HL-60 (cell line): ENCODE data around the gene MAP3K5.
A peak's percentile ranks its signal among the peaks of the same experiment; 100 is the strongest.

Experiments used
- DNase-seq, 2 experiments: peaks; one replicate each; pipeline ENCODE4 v3.0.0-alpha.2; 2010 to 2020; ENCODE audit warnings: low read depth in 1 of 2, low spot score in 1 of 2
- H3K27ac ChIP-seq: fragments of 250-450 bp; sonication (Bioruptor Pico); replicated peaks from 2 replicates; pipeline ENCODE4 v1.5.1; 2020; ENCODE audit warnings: mild to moderate bottlenecking, moderate library complexity
- H3K27me3 ChIP-seq: fragments of 250-450 bp; sonication (Bioruptor Pico); 2 replicates; pipeline ENCODE4 v1.5.1; 2021; ENCODE audit warnings: mild to moderate bottlenecking, moderate library complexity; ENCODE audit not compliant: insufficient read depth, poor library complexity, severe bottlenecking
- H3K4me3 ChIP-seq: replicated peaks from 2 replicates; pipeline ENCODE4 v1.5.1; 2011; ENCODE audit warnings: mild to moderate bottlenecking, control low read depth, low read length; ENCODE audit not compliant: insufficient read depth
- CTCF ChIP-seq: IDR thresholded peaks from one replicate; pipeline ENCODE4 v1.5.1; 2011; ENCODE audit warnings: low read length, control low read depth, inconsistent platforms; ENCODE audit not compliant: insufficient read depth
- GABPA ChIP-seq: IDR thresholded peaks from 2 replicates; pipeline ENCODE4 v1.6.1; 2012; ENCODE audit warnings: low read depth
- POLR2AphosphoS5 ChIP-seq: IDR thresholded peaks from 2 replicates; pipeline ENCODE4 v1.6.1; 2012; ENCODE audit warnings: low read depth
- SPI1 ChIP-seq: IDR thresholded peaks from 2 replicates; pipeline ENCODE4 v1.6.1; 2012; ENCODE audit warnings: low read depth, mild to moderate bottlenecking, borderline replicate concordance
- TF ChIP-seq, protein P1 (sequence below): IDR thresholded peaks from 2 replicates; pipeline ENCODE4 v1.6.1; 2012; ENCODE audit warnings: low read depth; ENCODE audit not compliant: insufficient replicate concordance

The MAP3K5 gene

DNA sequence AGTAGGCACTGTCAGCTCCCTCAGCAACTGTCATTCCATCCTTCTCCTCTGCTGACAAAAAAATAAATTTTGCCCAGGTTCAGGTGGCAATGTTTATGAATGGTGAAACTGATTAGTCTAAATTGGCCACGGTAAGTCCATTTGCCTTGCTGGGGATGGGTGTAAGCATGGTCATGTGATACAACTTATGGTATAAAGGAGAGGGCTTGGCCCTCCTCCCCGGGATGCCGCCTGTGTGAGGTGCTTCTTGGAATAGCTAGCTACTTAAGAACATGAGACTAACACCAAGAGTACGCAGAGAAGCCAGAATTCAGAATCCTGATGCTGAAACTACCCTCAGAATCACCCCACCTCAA, 147.7 kb downstream of the MAP3K5 start:
- no peaks in the 10 kb centered on the region for H3K27me3 ChIP-seq
- DNase-seq = no peak
- no peak for TF ChIP-seq CTCF
- no peak for TF ChIP-seq SPI1
- no peak for TF ChIP-seq GABPA
- TF ChIP-seq POLR2AphosphoS5 = no peak
- TF ChIP-seq, protein P1, sequence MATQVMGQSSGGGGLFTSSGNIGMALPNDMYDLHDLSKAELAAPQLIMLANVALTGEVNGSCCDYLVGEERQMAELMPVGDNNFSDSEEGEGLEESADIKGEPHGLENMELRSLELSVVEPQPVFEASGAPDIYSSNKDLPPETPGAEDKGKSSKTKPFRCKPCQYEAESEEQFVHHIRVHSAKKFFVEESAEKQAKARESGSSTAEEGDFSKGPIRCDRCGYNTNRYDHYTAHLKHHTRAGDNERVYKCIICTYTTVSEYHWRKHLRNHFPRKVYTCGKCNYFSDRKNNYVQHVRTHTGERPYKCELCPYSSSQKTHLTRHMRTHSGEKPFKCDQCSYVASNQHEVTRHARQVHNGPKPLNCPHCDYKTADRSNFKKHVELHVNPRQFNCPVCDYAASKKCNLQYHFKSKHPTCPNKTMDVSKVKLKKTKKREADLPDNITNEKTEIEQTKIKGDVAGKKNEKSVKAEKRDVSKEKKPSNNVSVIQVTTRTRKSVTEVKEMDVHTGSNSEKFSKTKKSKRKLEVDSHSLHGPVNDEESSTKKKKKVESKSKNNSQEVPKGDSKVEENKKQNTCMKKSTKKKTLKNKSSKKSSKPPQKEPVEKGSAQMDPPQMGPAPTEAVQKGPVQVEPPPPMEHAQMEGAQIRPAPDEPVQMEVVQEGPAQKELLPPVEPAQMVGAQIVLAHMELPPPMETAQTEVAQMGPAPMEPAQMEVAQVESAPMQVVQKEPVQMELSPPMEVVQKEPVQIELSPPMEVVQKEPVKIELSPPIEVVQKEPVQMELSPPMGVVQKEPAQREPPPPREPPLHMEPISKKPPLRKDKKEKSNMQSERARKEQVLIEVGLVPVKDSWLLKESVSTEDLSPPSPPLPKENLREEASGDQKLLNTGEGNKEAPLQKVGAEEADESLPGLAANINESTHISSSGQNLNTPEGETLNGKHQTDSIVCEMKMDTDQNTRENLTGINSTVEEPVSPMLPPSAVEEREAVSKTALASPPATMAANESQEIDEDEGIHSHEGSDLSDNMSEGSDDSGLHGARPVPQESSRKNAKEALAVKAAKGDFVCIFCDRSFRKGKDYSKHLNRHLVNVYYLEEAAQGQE = no peak
- H3K27ac ChIP-seq = no peak overlapping the region
- no peak overlapping the region for H3K4me3 ChIP-seq

DNA sequence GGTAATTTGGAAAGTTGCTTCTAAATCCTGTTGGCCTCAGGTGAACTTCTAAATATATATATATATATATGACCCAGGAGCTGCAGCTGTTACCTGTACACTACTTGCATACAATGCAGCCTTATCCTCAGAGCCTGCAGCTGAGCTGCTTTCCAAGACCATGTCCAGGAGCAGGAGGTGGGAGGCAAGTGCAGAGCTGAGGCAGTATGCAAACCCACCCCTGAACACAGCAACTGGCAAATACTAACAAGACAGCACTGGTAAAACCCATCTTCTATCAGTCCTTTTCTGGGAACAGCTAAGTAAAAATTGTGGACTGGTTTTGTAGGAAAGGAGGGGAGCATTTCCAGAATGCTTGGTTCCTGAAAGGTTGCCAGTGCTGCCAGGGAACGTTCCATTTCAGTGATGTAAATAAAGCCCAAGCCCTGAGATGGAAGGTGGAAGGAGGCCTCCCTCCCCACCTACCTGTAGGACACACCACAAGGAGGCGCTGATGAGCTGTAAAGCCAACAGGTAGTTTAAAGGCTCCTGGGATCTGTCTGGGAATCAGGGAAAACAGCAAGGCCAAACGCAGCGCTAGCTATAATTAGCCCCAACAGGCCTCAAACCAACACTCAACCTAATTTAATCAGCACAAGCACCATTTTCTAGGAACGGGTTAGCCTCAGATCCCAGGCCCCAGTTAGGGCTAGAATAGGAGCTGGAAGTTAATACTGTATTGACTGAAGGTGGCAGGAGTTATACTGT, 148.3 kb downstream of the MAP3K5 start:
- H3K27me3 ChIP-seq = no peaks in the 10 kb centered on the region
- H3K27ac ChIP-seq = no peak overlapping the region
- no peak overlapping the region for H3K4me3 ChIP-seq
- DNase-seq = peak; percentile 38 to 78
- TF ChIP-seq CTCF (peak; percentile 88), POLR2AphosphoS5 (no peak)

GRCh38 chr6:136641873-136642465, 150.3 kb downstream of the MAP3K5 start:
- no peaks in the 10 kb centered on the region for H3K27me3 ChIP-seq
- DNase-seq = no peak
- no peak overlapping the region for H3K27ac ChIP-seq
- TF ChIP-seq, protein P1 = no peak
- TF ChIP-seq SPI1 = no peak
- no peak for TF ChIP-seq POLR2AphosphoS5
- TF ChIP-seq CTCF = no peak
- TF ChIP-seq GABPA = no peak
- no peak overlapping the region for H3K4me3 ChIP-seq

- Histone ChIP-seq H3K27me3 (no peaks in the 10 kb centered on the region), H3K4me3 (no peak overlapping the region), H3K27ac (no peak overlapping the region)
- no peak for TF ChIP-seq SPI1
- no peak for TF ChIP-seq POLR2AphosphoS5
- TF ChIP-seq, protein P1 = no peak
- TF ChIP-seq GABPA = no peak
- TF ChIP-seq CTCF = no peak
- no peak for DNase-seq
Observed at GRCh38 chr6:136641166-136641565, 151.1 kb downstream of the MAP3K5 start.
